GM15510 (cell line): Measurements from ENCODE around the gene GTPBP3.

Experiments
- POLR2A ChIP-seq: IDR thresholded peaks from 3 replicates; pipeline ENCODE4 v1.6.1; 2011; ENCODE audit warnings: borderline replicate concordance; ENCODE audit not compliant: insufficient read length; ENCODE audit errors: extremely low read depth

Gene GTPBP3

GRCh38 chr19:17304386-17305215 is 32.8 kb upstream of the GTPBP3 start:
- TF ChIP-seq POLR2A, result no peak

- no peak for TF ChIP-seq POLR2A
Observed at GRCh38 chr19:17305216-17305516, 32.2 kb upstream of the GTPBP3 start.

- peak; percentile 80 for TF ChIP-seq POLR2A
Observed at GRCh38 chr19:17305517-17306284, 31.7 kb upstream of the GTPBP3 start, which contains the start of gene MRPL34. Gene MRPL34, plus strand, starts transcription at chr19:17305872. Its CDS starts 21 bp downstream, at chr19:17305893.

- TF ChIP-seq POLR2A, result no peak
Observed at GRCh38 chr19:17306285-17306714, 31.1 kb upstream of the GTPBP3 start.

GRCh38 chr19:17307876-17308377 is 29.4 kb upstream of the GTPBP3 start:
- TF ChIP-seq POLR2A, result no peak

GRCh38 chr19:17309198-17309964 is 28.0 kb upstream of the GTPBP3 start, which contains the start of gene DDA1:
Gene DDA1, plus strand, starts transcription at chr19:17309563. Its CDS starts 92 bp downstream, at chr19:17309655.
- TF ChIP-seq POLR2A, result peak; percentile 73

GRCh38 chr19:17309965-17310461 is 27.3 kb upstream of the GTPBP3 start:
- TF ChIP-seq POLR2A, result no peak

GRCh38 chr19:17311455-17312188 is 25.7 kb upstream of the GTPBP3 start:
- TF ChIP-seq POLR2A, result no peak

GRCh38 chr19:17312189-17313113 is 24.9 kb upstream of the GTPBP3 start:
- no peak for TF ChIP-seq POLR2A

GRCh38 chr19:17314007-17314593 is 23.3 kb upstream of the GTPBP3 start:
- TF ChIP-seq POLR2A, result no peak

GRCh38 chr19:17318966-17319365 is 18.4 kb upstream of the GTPBP3 start:
- no peak for TF ChIP-seq POLR2A

GRCh38 chr19:17319473-17320238 is 17.7 kb upstream of the GTPBP3 start:
- TF ChIP-seq POLR2A, result no peak
